Hepatocyte (in vitro differentiated cells): ENCODE data around the gene SBK3.

Experiments
- CTCF ChIP-seq: fragments of 200-600 bp; sonication (generic); IDR thresholded peaks from 2 replicates; pipeline ENCODE4 v1.5.1; 2016; ENCODE audit warnings: antibody characterized with exemption, mild to moderate bottlenecking; ENCODE audit not compliant: poor library complexity
- EZH2 ChIP-seq: fragments of 200-600 bp; sonication (generic); IDR thresholded peaks from 2 replicates; pipeline ENCODE4 v1.6.1; 2016; ENCODE audit warnings: antibody characterized with exemption, mild to moderate bottlenecking, borderline replicate concordance
- EZH2phosphoT487 ChIP-seq: fragments of 200-600 bp; sonication (generic); IDR thresholded peaks from one replicate; pipeline ENCODE4 v1.6.1; 2018; ENCODE audit warnings: antibody characterized with exemption, mild to moderate bottlenecking, low read depth, moderate library complexity; ENCODE audit not compliant: unreplicated experiment, severe bottlenecking

- TF ChIP-seq EZH2phosphoT487 (no peak), EZH2 (no peak), CTCF (no peak)
Measured at GRCh38 chr19:55492362-55492944, 52.9 kb downstream of the SBK3 start.
